DOHH2 (cell line): Measurements from ENCODE around the gene CDC42EP1.

ENCODE experiments used
- EZH2phosphoT487 ChIP-seq: fragments of 200-600 bp; sonication (generic); IDR thresholded peaks from 2 replicates; pipeline ENCODE4 v1.6.1; 2017; ENCODE audit warnings: borderline replicate concordance, mild to moderate bottlenecking, antibody characterized with exemption, low read length, moderate library complexity, mixed read lengths
- TF ChIP-seq, protein P1 (sequence below): fragments of 200-600 bp; sonication (generic); IDR thresholded peaks from one replicate; pipeline ENCODE4 v1.5.1; 2014; ENCODE audit warnings: antibody characterized with exemption, mild to moderate bottlenecking, low read depth, low read length; ENCODE audit not compliant: poor library complexity, severe bottlenecking

DNA sequence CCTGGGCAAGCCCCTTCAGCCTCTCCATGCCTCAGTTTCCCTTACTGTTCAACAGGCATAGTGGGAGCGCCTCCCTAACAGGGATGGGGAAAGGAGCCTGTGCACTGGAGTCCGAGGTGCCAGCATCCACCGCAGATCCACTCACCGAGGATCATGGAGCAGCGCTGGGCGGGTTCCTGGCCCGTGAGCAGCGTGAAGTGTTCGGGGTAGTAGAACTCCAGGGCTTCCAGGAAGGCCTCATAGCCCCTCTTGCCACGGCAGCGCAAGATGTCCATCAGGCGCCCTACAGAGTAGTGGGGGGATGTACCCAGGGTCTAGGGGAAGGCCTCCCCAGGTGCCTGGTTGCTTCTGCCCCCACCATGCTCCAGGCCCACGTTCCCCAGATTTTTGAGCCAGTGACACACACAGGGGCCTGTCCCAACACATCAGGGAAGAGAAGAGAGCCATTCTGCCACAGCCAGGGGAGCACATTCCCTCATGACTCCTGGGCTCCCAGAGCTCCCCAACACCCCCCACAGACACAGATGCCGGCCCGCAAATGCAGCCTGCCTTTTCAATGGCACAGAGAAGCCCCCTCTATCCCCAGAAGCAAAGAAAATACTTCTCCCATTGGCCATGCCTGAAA, 42.3 kb upstream of the CDC42EP1 start:
- TF ChIP-seq, protein P1, sequence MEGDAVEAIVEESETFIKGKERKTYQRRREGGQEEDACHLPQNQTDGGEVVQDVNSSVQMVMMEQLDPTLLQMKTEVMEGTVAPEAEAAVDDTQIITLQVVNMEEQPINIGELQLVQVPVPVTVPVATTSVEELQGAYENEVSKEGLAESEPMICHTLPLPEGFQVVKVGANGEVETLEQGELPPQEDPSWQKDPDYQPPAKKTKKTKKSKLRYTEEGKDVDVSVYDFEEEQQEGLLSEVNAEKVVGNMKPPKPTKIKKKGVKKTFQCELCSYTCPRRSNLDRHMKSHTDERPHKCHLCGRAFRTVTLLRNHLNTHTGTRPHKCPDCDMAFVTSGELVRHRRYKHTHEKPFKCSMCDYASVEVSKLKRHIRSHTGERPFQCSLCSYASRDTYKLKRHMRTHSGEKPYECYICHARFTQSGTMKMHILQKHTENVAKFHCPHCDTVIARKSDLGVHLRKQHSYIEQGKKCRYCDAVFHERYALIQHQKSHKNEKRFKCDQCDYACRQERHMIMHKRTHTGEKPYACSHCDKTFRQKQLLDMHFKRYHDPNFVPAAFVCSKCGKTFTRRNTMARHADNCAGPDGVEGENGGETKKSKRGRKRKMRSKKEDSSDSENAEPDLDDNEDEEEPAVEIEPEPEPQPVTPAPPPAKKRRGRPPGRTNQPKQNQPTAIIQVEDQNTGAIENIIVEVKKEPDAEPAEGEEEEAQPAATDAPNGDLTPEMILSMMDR = no peak
- TF ChIP-seq EZH2phosphoT487 = no peak
